ENCODE measurements around the gene VARS1. TPM values are rescaled to one million over a fixed set of nuclear protein-coding genes. Genes with fewer than 3 reads are reported as not detected.
A peak's percentile ranks its signal among the peaks of the same experiment; 100 is the strongest.

VARS1 gene
- total RNA-seq, 1 donor from 2014 or later: 39.8 TPM

DNA sequence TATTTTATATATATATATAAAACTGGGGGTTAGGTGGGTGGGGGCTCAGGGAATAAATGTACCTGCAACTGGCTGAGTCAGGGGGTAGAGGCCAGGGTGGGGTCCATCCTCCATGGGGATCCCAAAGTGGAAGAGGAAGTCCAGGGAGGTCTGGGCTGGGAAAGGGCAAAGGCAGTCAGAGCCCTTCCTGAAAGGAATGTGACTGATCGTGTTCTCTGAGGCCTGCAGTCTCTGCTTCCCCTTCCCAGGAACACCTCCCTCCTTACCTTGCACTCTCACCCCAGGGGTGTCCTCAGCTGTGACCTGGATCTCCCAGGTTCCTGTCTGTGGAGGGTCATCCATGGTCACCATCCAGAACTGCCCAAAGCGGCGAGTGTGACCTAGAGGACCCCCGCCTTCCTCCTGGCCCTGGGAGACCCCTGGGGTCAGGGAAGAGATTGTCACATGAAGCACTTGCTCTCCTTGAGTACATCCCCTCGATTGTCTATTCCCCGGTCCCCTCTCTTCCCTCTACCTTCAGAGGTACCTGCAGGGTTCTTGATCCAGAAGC lies 28.4 kb downstream of the VARS1 start:
- no peak for DNase-seq (ENCODE audit: extremely low spot score in 2 of 2)
- Histone ChIP-seq H3K9me3 (no peaks in the 10 kb centered on the region), H3K27ac (no peak overlapping the region), H3K36me3 (no peaks in the 10 kb centered on the region), H3K4me1 (no peaks in the 10 kb centered on the region), H3K27me3 (no peaks in the 10 kb centered on the region), H3K4me3 (no peak overlapping the region)
- TF ChIP-seq POLR2AphosphoS5 (IDR thresholded peaks at IDR 0.05; ENCODE audit: insufficient read depth in 1 of 2, low read depth in 1 of 2): no peak
- TF ChIP-seq, protein P1, sequence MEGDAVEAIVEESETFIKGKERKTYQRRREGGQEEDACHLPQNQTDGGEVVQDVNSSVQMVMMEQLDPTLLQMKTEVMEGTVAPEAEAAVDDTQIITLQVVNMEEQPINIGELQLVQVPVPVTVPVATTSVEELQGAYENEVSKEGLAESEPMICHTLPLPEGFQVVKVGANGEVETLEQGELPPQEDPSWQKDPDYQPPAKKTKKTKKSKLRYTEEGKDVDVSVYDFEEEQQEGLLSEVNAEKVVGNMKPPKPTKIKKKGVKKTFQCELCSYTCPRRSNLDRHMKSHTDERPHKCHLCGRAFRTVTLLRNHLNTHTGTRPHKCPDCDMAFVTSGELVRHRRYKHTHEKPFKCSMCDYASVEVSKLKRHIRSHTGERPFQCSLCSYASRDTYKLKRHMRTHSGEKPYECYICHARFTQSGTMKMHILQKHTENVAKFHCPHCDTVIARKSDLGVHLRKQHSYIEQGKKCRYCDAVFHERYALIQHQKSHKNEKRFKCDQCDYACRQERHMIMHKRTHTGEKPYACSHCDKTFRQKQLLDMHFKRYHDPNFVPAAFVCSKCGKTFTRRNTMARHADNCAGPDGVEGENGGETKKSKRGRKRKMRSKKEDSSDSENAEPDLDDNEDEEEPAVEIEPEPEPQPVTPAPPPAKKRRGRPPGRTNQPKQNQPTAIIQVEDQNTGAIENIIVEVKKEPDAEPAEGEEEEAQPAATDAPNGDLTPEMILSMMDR (IDR thresholded peaks at IDR 0.05): no peak
- TF ChIP-seq POLR2A (IDR thresholded peaks at IDR 0.05): no peak
- intact Hi-C loops (cut with DNase I): no loop called here

DNA sequence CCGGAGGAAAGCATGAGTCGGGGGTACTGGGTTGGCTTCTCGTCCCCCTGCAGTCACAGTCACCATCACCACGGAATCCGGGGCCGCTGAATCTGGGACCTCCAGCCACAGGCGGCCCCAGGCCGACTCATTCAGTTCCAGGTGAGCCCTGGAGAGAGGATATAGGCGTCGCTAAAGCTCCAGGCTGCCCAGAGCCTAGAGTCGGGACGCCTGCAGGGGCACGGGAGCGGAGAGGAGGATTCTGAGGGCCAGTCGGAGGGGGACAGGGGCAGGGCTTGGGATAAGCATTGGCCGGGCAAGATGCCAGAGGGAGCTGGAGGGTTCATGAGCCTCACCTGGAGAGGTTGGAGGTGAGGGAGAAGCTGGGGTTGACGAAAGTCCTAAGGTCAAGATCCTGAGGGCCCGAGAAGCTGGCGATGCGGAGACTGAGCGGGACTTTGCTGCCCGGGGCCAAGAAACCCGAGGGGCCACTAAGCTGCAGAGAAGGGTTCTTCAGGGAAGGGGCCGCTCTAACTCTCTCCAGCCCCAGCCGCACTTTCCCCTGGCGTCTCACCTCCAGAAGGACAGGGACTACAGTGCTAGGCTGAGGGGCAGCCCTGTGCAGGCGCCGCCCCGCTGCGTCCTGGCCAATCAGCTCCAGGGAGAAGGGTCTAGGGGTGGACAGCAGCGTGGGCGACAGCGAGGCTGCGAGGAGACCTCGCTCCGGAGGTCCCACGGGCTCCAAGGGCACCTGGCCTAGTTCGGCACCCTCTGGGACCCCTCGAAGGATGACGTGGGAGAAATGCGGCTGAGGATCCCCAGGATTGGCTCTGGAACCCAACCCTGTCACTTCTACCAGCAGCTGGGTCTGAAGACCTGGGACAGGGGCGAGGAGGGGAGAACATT lies 29.4 kb downstream of the VARS1 start:
- H3K27me3 ChIP-seq: no peaks in the 10 kb centered on the region
- peak overlapping the region; percentile 16 to 20 for H3K4me3 ChIP-seq
- TF ChIP-seq POLR2A (IDR thresholded peaks at IDR 0.05) (no peak), POLR2AphosphoS5 (IDR thresholded peaks at IDR 0.05; ENCODE audit: insufficient read depth in 1 of 2, low read depth in 1 of 2) (no peak)
- TF ChIP-seq, protein P1 (IDR thresholded peaks at IDR 0.05): no peak
- H3K9me3 ChIP-seq: no peaks in the 10 kb centered on the region
- no peak for DNase-seq (ENCODE audit: extremely low spot score in 2 of 2)
- no peak overlapping the region for H3K27ac ChIP-seq
- no peaks in the 10 kb centered on the region for H3K36me3 ChIP-seq
- H3K4me1 ChIP-seq: no peaks in the 10 kb centered on the region
- intact Hi-C loops (cut with DNase I): no loop called here

DNA sequence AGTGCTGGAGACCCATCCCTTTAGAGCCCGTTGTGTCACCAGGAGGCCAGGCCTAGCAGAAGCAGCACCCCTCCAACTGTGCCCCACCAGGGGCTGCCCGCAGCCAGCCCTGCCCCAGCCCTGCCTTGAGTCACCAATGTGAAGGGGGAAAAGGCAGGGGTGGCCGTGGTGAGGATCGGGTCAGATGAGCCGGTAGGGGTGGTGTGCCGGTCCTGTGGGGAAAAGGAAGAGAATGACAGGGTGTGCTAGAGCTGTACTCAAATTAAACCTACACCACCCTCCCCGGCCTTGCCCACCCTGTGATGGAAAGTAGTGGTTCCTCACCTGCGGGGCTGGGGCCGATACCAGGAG lies 30.0 kb downstream of the VARS1 start:
- Histone ChIP-seq H3K4me3 (no peak overlapping the region), H3K27me3 (no peaks in the 10 kb centered on the region), H3K9me3 (no peaks in the 10 kb centered on the region), H3K27ac (no peak overlapping the region), H3K4me1 (no peaks in the 10 kb centered on the region), H3K36me3 (no peaks in the 10 kb centered on the region)
- TF ChIP-seq POLR2AphosphoS5 (IDR thresholded peaks at IDR 0.05; ENCODE audit: insufficient read depth in 1 of 2, low read depth in 1 of 2) (no peak), POLR2A (IDR thresholded peaks at IDR 0.05) (no peak)
- TF ChIP-seq, protein P1 (IDR thresholded peaks at IDR 0.05): no peak
- DNase-seq (ENCODE audit: extremely low spot score in 2 of 2): no peak
- intact Hi-C loops (cut with DNase I): no loop called here

DNA sequence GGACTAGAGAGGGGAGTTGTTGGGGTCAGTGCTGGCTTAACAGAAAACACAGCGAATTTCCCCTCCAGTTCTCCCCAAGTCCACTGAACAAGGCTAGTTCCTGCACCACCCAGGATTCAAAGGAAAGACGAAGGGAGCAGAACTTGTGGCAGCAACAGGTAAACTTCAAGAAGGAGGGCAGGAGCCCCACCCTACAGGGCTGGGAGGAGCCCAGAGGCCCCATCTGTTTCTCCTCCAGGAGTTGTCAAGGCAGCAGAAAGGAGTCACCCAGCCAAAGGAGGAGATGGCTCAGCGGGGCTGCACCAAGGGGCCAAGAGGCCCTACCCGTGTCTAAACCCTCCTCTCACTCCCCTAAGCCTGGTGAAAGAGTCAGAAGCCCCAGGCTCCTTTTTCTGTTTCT lies 31.4 kb downstream of the VARS1 start:
- no peak overlapping the region for H3K27ac ChIP-seq
- no peaks in the 10 kb centered on the region for H3K27me3 ChIP-seq
- no peaks in the 10 kb centered on the region for H3K36me3 ChIP-seq
- H3K4me3 ChIP-seq: no peak overlapping the region
- no peaks in the 10 kb centered on the region for H3K4me1 ChIP-seq
- TF ChIP-seq POLR2AphosphoS5 (IDR thresholded peaks at IDR 0.05; ENCODE audit: insufficient read depth in 1 of 2, low read depth in 1 of 2) (no peak), POLR2A (IDR thresholded peaks at IDR 0.05) (no peak)
- TF ChIP-seq, protein P1 (IDR thresholded peaks at IDR 0.05): no peak
- intact Hi-C loops (cut with DNase I): no loop called here
- H3K9me3 ChIP-seq: no peaks in the 10 kb centered on the region
- DNase-seq (ENCODE audit: extremely low spot score in 2 of 2): no peak

DNA sequence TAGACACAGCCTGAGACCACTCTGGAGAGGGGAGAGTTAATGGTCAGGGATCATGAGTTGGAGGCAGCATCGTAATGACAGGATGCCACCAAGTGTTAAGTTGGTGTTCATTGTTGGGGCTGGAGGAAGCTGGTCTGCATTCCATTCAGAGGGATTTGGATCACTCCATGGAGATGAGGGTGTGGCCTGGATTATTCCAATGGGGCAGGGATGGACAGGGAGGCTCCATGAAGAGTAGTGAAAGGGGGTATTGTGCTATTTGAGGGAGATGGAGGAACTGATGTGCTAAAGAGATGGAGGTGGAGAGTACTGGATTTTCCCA lies 32.0 kb downstream of the VARS1 start:
- H3K4me3 ChIP-seq: no peak overlapping the region
- no peaks in the 10 kb centered on the region for H3K4me1 ChIP-seq
- TF ChIP-seq POLR2A (IDR thresholded peaks at IDR 0.05) (no peak), POLR2AphosphoS5 (IDR thresholded peaks at IDR 0.05; ENCODE audit: insufficient read depth in 1 of 2, low read depth in 1 of 2) (no peak)
- TF ChIP-seq, protein P1 (IDR thresholded peaks at IDR 0.05): no peak
- no peaks in the 10 kb centered on the region for H3K9me3 ChIP-seq
- no peak overlapping the region for H3K27ac ChIP-seq
- no peaks in the 10 kb centered on the region for H3K27me3 ChIP-seq
- no peak for DNase-seq (ENCODE audit: extremely low spot score in 2 of 2)
- no peaks in the 10 kb centered on the region for H3K36me3 ChIP-seq
- intact Hi-C loops (cut with DNase I): no loop called here

Measured in vagina (tissue), 2 donors.